GM12874 (cell line): ENCODE measurements around the gene ARHGAP32.

Experiments used
- CTCF ChIP-seq: IDR thresholded peaks from 2 replicates; pipeline ENCODE4 v1.5.1; 2011; ENCODE audit warnings: low read depth, mild to moderate bottlenecking, control low read depth, low read length, moderate library complexity; ENCODE audit not compliant: insufficient read depth

ARHGAP32 gene

GRCh38 chr11:128985880-128986279, 206.2 kb downstream of the ARHGAP32 start:
- TF ChIP-seq CTCF, result no peak

- TF ChIP-seq CTCF, result no peak
Observed at GRCh38 chr11:128983023-128983422, 209.1 kb downstream of the ARHGAP32 start.

- no peak for TF ChIP-seq CTCF
Observed at GRCh38 chr11:128981254-128981653, 210.9 kb downstream of the ARHGAP32 start.

- TF ChIP-seq CTCF, result no peak
Observed at GRCh38 chr11:128970598-128971190, 221.4 kb downstream of the ARHGAP32 start.

GRCh38 chr11:128968916-128969315, 223.2 kb downstream of the ARHGAP32 start:
- TF ChIP-seq CTCF, result no peak

GRCh38 chr11:128967578-128967977, 224.5 kb downstream of the ARHGAP32 start:
- TF ChIP-seq CTCF, result no peak

GRCh38 chr11:128965485-128965884, 226.6 kb downstream of the ARHGAP32 start:
- no peak for TF ChIP-seq CTCF
